GM19467 (cell line): Measurements from ENCODE around the gene PNMA6F.
"Not testable (repeated sequence)": the region's sequence is repeated elsewhere in the genome, so short reads cannot be mapped to it uniquely, and the experiment has no call there.

Experiments used
- ATAC-seq: cut with Tn5 transposase; IDR thresholded peaks from one replicate; pipeline ENCODE4 v1.9.1; 2021; ENCODE audit warnings: mild to moderate bottlenecking, moderate library complexity; ENCODE audit not compliant: unreplicated experiment

Gene PNMA6F

DNA sequence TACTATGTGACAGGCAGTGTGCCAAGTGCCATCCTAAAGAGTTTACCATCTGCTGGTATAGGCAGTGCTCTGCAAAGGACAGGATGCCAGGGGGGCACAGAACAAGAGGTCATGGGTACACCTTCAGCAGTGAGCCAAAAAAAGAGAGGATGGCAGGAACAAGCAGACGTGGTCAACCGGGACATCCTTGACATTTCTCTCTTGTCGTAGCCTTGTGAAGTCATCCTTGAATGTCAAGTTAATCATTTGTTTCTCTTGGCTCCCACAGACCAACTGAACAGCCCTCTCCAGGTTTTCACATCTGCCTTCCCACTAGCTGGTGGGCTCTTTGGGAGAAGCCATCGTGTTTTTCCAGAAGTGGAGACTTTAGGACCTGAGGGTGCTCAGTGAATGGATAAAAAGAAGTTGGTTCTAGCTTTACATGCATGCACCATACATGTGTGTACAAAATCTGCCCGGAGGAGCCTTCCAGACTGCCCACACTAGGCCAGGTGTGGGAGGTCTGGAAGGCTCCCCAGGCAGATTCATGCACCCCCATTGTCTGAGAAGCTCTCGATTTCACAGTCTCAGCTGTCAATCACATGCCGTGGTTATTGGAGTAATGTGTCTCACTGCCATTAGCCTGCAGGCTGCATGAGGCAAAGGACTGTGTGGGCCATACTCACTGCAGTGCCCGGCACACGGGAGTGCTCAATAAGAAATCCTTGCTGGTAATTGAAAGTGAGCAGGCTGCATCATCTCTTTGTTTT lies 16.4 kb downstream of the PNMA6F start:
- no peak for ATAC-seq

DNA sequence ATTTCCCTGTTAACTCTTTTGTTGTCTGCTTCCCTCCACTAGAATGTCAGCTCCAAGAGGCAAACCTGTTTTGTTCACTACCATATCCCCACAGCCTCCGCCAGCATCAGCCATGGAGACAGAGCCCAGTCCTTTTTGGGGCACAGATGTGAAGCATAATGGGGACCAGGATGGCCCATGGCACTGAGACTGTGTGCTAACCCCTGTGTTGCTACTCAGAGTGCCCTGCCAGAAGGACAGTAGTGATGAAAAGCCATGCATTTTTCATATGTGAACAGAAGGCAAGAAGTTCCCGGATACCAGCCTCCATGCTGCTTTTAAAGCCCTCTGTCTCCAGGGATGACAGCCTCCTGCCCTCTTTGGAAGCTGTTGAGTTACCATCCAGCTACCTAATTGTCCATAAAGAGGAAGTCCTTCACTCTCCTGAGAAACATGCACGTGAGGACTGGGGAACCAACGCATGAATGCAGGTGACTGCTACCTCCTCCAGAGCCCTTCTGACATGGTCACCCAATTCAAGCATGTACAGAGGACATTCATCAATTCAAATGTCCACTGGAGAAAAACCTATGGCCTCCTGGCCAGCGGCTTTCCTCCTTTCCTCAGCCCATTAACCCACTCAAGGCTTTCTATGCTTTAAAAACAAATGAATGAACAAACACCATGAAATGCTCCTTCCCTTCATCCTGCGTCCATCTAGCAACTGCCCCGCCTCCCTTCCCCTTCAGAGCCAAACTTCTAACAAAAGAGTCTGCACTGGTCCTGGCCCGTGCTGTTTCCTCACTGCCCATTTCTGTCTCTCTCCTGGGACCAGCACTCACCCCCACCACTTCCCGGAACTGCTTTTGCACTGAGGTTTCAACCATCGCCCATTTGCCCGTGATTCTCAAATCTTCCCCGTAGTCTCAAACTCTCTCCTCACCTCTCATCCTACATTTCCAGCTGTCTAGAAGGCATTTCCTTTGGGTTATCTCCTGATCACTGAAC lies 18.0 kb downstream of the PNMA6F start:
- no peak for ATAC-seq

DNA sequence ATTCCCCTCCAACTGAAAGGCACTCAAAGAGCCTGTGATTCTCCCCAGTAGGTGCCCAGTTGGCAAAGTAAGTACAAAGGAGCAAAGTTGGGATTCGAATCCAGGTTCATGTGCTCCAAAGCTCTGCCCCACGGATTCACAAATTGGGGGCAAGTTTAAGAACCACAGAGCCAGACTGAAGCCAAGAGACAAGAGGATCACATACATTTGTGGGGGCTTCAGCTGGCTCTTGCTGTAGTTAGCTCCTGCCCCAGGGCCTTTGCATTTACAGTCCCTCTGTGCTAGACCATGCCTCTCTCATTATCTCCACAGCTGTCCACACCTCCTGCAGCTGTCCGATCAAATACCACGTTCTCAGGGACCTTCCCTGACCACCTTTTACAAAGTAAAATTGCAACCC lies 18.8 kb downstream of the PNMA6F start:
- ATAC-seq: no peak

DNA sequence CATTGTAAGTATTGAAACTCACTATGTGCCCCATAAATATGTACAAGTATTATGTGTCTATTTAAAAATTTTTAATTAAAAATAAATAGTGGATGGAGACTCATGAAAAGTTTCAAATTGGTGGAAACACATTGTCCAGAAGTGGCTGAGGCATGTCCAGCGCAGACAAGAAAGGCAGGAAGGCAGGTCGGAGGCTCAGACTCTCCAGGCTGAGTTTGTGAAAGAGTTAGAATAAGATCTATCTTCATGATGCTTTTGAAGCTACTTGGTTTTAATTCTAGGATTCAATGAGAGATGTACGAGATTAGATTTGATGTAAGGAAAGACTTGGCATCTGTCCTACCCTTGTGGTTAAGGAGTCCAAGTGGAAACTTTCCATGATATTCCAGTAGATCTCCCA lies 19.8 kb downstream of the PNMA6F start:
- no peak for ATAC-seq

DNA sequence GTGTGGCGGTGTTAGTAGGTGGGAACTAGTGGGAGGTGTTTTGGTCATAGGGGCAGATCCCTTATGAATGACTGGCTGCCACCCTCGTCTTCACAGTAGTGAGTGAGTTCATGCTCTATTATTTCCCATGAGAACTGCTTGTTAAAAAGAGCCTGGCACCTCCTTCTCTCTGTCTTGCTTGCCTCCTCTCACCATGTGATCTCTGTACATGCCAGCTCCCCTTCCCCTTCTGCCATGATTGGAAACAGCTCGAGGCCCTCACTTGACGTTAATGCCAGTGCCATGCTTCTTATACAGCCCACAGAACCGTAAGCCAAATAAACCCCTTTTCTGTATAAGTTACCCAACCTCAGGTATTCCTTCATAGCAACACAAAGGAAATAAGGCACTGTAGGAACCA lies 21.7 kb downstream of the PNMA6F start:
- ATAC-seq: no peak

DNA sequence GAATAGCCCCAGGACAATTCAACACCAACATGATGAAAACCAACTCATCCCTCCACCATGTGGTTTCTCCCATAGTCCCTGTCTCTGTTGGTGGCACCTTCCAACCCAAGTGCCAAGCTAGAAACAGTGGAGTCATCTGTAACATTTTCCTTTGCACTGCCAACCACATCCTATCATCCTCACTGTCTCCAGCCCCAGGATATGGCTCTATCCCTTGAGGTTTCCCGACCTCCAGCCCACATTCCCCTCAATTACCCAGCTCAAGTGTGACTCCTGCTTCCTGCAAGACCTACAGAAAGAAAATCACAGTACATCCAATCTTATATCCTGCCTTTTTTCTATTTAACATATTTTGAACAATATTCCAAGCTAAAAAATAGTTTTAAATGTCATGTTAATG lies 24.2 kb downstream of the PNMA6F start:
- ATAC-seq: no peak

DNA sequence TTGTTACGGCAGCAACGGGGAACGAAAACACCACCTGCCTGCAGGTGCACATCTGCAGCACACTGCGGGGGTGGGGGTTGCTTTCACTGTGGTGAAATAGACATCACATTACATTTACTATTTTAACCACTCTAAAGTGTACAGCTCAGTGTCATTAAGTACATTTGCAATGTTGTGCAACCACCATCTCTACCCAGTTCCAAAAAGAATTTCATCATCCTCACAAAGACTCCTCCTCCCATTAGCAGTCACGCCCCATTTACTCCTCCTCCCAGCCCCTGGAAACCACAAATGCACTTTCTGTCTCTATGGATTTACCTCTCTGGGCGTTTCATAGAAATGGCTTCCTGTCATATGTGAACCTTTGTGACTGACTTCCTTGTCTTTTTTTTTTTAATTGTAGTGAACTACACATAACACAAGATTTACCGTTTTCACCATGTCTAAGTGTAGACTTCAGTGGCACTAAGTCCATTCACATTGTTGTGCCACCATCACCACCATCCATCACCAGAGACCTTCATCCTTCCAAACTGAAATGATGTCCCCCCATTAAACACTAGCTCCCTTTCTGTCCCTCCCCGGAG lies 28.0 kb downstream of the PNMA6F start:
- ATAC-seq: not testable (repeated sequence)

DNA sequence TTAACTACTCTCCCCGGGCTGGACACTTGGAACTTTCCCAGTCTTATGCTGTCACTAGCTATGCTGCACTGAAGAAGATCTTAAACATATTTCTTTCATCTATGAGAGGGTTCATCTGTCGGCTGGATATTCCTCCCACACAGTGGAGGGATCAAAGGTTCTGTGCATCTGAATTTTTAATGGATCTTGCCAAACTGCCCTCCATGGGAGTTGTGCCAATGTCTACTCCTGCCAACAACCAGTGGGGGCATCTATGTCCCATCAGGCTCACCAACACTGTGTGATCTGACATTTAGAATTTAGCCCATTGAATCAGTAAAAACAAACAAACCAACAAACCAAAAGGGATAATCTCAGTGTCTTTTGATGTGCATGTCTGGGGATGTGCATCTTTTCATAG lies 32.8 kb downstream of the PNMA6F start:
- not testable (repeated sequence) for ATAC-seq

DNA sequence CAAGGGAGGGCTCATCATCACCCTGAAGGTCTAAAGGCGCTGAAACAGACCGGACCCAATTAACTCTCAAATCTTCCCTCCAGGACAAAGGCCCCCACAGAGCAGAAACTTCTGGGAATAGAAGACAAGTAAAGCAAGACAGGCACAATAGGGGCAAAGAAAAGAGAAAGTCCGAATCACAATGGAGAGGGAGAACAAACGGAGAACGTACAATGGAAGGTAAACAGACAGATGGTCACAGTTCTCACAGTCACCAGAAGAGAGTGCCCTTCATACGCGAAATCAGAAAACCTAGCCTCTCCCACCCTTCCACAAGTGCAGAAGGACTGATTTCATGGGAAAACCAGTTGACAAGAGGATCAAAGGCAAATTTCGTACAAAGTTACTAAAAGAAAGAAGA lies 35.9 kb downstream of the PNMA6F start:
- not testable (repeated sequence) for ATAC-seq

DNA sequence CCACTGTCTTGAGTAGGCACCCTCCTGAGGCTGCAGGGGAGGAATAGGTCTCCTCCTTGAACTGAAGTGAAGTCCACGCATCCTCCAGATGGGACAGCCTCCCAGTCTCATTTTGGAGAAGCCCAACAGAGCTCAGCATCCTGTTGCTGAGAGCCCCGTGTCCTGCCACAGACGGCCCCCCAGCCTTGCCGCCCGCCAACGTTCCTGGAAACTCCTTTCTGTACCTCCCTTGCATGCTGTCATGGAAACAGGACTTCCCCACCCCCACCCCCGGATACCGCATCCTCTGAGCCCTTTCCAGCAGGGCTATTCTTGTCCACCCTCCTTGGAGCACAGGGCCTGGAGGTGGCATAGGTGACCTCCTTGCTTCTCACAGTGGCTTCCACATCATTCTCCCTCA lies 37.6 kb downstream of the PNMA6F start:
- not testable (repeated sequence) for ATAC-seq

DNA sequence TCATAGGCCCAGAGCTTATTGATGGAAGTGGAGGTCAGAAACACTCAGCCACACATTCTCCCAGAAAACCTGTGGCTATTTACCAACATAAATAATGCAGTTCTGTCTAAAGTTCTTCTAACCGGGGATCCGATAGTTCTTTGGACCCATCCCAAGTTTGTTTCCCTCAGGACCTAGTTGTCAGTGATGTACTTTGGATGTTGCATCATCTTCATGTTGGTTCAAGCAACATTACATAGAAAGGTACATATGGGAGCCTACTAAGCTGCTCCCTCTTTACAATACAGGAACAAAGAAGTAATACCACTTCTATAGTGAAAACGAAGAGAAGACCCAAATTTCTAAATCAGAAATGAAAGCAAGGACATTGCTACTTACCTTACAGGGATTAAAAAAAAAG lies 39.8 kb downstream of the PNMA6F start:
- ATAC-seq: not testable (repeated sequence)

DNA sequence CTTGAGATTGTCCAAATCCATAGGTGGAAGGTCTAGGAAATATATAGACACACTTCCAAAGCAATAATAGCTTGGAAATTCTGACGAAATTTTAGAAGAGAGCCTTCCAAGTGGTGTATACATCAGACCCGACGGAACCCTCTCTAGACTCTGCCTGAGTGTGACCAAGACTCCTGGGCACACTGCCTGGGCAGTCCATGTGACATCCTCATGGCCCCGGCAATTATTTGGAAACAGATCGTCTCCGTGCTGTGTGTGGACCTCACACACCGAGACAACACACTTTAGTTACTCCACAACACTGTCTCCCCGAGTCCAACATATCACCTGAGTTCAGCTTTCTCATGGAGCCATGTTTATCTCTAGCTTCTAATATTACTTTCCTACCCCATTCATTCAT lies 42.3 kb downstream of the PNMA6F start:
- not testable (repeated sequence) for ATAC-seq

DNA sequence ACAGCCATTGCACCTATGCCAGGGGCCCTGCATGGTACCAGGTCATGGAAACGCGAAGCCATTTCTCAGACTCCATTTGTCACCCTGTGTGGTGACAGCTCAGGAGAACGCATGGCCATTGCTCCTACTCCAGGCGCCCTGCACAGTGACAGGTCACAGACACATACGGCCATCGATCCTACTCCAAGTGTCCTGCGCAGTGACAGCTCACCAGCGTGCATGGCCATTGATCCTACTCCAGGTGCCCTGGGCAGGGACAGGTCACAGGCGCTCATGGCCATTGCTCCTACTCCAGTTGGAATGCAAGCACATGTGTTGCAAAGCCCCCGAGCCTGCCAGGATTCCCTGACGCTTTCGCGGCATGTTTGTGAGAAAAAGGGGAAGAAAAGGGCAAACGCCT lies 45.5 kb downstream of the PNMA6F start:
- not testable (repeated sequence) for ATAC-seq

DNA sequence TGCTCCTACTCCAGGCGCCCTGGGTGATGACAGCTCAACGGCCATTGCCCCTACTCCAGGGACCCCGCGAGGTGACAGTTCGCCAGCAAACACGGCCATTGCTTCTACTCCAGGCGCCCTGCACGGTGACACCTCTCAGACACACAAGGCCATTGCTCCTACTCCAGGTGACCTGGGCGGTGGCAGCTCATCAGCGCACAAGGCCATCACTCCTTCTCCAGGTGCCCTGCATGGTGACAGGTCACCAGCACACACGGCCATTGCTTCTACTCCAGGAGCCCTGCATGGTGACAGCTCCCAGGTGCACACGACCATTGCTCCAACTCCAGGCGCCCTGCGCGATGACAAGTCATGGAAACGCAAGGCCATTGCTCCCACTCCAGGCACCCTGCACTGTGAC lies 46.1 kb downstream of the PNMA6F start:
- not testable (repeated sequence) for ATAC-seq

DNA sequence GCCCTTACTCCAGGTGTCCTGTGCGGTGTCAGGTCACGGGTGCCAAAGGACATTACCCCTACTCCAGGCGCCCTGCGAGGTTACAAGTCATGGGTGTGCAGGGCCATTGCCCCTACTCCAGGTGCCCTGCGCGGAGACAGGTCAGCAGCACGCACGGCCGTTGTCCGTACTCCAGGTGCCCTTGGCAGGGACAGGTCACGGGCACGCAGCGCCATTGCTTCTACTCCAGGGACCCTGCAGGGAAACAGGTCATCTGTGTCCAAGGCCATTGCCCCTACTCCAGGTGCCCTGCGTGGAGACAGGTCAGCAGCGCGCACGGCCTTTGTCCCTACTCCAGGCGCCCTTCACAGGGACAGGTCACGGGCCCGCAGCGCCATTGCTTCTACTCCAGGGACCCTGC lies 49.0 kb downstream of the PNMA6F start:
- not testable (repeated sequence) for ATAC-seq

DNA sequence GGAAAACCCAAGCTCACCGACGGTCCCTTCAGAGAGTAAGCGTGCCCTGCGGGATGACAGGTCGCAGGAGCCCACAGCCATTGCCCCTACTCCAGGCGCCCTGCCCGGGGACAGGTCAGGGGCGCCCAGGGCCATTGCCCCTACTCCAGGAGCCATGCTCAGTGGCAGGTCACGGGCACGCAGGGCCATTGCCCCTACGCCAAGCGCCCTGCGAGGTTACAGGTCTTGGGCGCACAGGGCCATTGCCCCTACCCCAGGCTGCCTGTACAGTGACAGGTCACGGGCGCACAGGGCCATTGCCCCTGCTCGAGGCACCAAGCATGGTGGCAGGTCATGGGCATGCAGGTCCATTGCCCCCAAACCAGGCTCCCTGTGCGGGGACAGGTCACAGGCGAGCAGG lies 49.5 kb downstream of the PNMA6F start:
- ATAC-seq: not testable (repeated sequence)
